GM23248 (cell line): Measurements from ENCODE around the gene ZMIZ1.

Experiments used
- EZH2 ChIP-seq: fragments of 200-600 bp; sonication (generic); IDR thresholded peaks from 2 replicates; pipeline ENCODE4 v1.6.1; 2018; ENCODE audit warnings: antibody characterized with exemption, mild to moderate bottlenecking; ENCODE audit not compliant: insufficient read depth, poor library complexity, severe bottlenecking
- EZH2phosphoT487 ChIP-seq: fragments of 200-600 bp; sonication (generic); IDR thresholded peaks from 2 replicates; pipeline ENCODE4 v1.6.1; 2018; ENCODE audit warnings: antibody characterized with exemption, moderate library complexity, mild to moderate bottlenecking, low read depth; ENCODE audit not compliant: insufficient read depth

GRCh38 chr10:79098596-79099015 is 29.8 kb downstream of the ZMIZ1 start:
- no peak for TF ChIP-seq EZH2phosphoT487
- TF ChIP-seq EZH2 = no peak
